ENCODE measurements around the gene UTP11.

UTP11 gene

GRCh38 chr1:38037221-38037939, 24.8 kb downstream of the UTP11 start:
- no peaks in the 10 kb centered on the region for H3K4me1 ChIP-seq (ENCODE audit: control insufficient read depth in 5 of 5, insufficient read depth in 5 of 5, low read length in 5 of 5)
- H3K27ac ChIP-seq (ENCODE audit: low read depth, low read length): no peak overlapping the region
- H3K27me3 ChIP-seq (ENCODE audit: control insufficient read depth in 5 of 5, insufficient read depth in 4 of 5, low read length in 5 of 5): peaks cover 17 to 42% (median 37%) of the 10 kb centered on the region in 5 donors
- H3K36me3 ChIP-seq (ENCODE audit: control insufficient read depth in 5 of 5, insufficient read depth in 5 of 5, low read length in 5 of 5): no peaks in the 10 kb centered on the region
- no peak overlapping the region for H3K9ac ChIP-seq (ENCODE audit: low read length in 5 of 5)
- no peak overlapping the region for H3K4me3 ChIP-seq (ENCODE audit: low read depth in 1 of 5, low read length in 5 of 5)
- H3K9me3 ChIP-seq (ENCODE audit: control insufficient read depth in 5 of 5, low read length in 5 of 5): no peaks in the 10 kb centered on the region

- Histone ChIP-seq H3K9ac (ENCODE audit: low read length in 5 of 5) (no peak overlapping the region), H3K4me3 (ENCODE audit: low read depth in 1 of 5, low read length in 5 of 5) (no peak overlapping the region), H3K27ac (ENCODE audit: low read depth, low read length) (no peak overlapping the region), H3K9me3 (ENCODE audit: control insufficient read depth in 5 of 5, low read length in 5 of 5) (no peaks in the 10 kb centered on the region), H3K27me3 (ENCODE audit: control insufficient read depth in 5 of 5, insufficient read depth in 4 of 5, low read length in 5 of 5) (peaks cover 26 to 55% (median 50%) of the 10 kb centered on the region in 5 donors), H3K4me1 (ENCODE audit: control insufficient read depth in 5 of 5, insufficient read depth in 5 of 5, low read length in 5 of 5) (no peaks in the 10 kb centered on the region), H3K36me3 (ENCODE audit: control insufficient read depth in 5 of 5, insufficient read depth in 5 of 5, low read length in 5 of 5) (no peaks in the 10 kb centered on the region)
These were observed 26.3 kb downstream of the UTP11 start for GRCh38 chr1:38038861-38039260.

GRCh38 chr1:38039331-38040088, 27.0 kb downstream of the UTP11 start:
- Histone ChIP-seq H3K27ac (ENCODE audit: low read depth, low read length) (no peak overlapping the region), H3K9me3 (ENCODE audit: control insufficient read depth in 5 of 5, low read length in 5 of 5) (no peaks in the 10 kb centered on the region), H3K4me1 (ENCODE audit: control insufficient read depth in 5 of 5, insufficient read depth in 5 of 5, low read length in 5 of 5) (peaks cover 0 to 6% (median 4%) of the 10 kb centered on the region in 5 donors), H3K4me3 (ENCODE audit: low read depth in 1 of 5, low read length in 5 of 5) (no peak overlapping the region), H3K36me3 (ENCODE audit: control insufficient read depth in 5 of 5, insufficient read depth in 5 of 5, low read length in 5 of 5) (no peaks in the 10 kb centered on the region), H3K27me3 (ENCODE audit: control insufficient read depth in 5 of 5, insufficient read depth in 4 of 5, low read length in 5 of 5) (peaks cover 32 to 61% (median 56%) of the 10 kb centered on the region in 5 donors), H3K9ac (ENCODE audit: low read length in 5 of 5) (no peak overlapping the region)

- H3K27ac ChIP-seq (ENCODE audit: low read depth, low read length): no peak overlapping the region
- peaks cover 39 to 68% (median 65%) of the 10 kb centered on the region in 5 donors for H3K27me3 ChIP-seq (ENCODE audit: control insufficient read depth in 5 of 5, insufficient read depth in 4 of 5, low read length in 5 of 5)
- no peak overlapping the region for H3K4me3 ChIP-seq (ENCODE audit: low read depth in 1 of 5, low read length in 5 of 5)
- peaks cover 0 to 20% (median 15%) of the 10 kb centered on the region in 5 donors for H3K4me1 ChIP-seq (ENCODE audit: control insufficient read depth in 5 of 5, insufficient read depth in 5 of 5, low read length in 5 of 5)
- no peaks in the 10 kb centered on the region for H3K36me3 ChIP-seq (ENCODE audit: control insufficient read depth in 5 of 5, insufficient read depth in 5 of 5, low read length in 5 of 5)
- no peak overlapping the region for H3K9ac ChIP-seq (ENCODE audit: low read length in 5 of 5)
- H3K9me3 ChIP-seq (ENCODE audit: control insufficient read depth in 5 of 5, low read length in 5 of 5): no peaks in the 10 kb centered on the region
These were observed 29.7 kb downstream of the UTP11 start for GRCh38 chr1:38041936-38042834.

GRCh38 chr1:38043036-38043747, 30.7 kb downstream of the UTP11 start:
- no peak overlapping the region for H3K9ac ChIP-seq (ENCODE audit: low read length in 5 of 5)
- H3K4me3 ChIP-seq (ENCODE audit: low read depth in 1 of 5, low read length in 5 of 5): no peak overlapping the region

GRCh38 chr1:38044221-38045215, 32.0 kb downstream of the UTP11 start:
- Histone ChIP-seq H3K27me3 (ENCODE audit: control insufficient read depth in 5 of 5, insufficient read depth in 4 of 5, low read length in 5 of 5) (peaks cover 44 to 76% (median 63%) of the 10 kb centered on the region in 5 donors), H3K9ac (ENCODE audit: low read length in 5 of 5) (peak overlapping the region in 1 of 5 donors; percentile 11), H3K4me3 (ENCODE audit: low read depth in 1 of 5, low read length in 5 of 5) (peak overlapping the region in 2 of 5 donors; percentile 34 to 40)

More at GRCh38 chr1:38043036-38043747, 30.7 kb downstream of the UTP11 start:
- Histone ChIP-seq H3K4me1 (ENCODE audit: control insufficient read depth in 5 of 5, insufficient read depth in 5 of 5, low read length in 5 of 5) (peaks cover 0 to 29% (median 22%) of the 10 kb centered on the region in 5 donors), H3K27me3 (ENCODE audit: control insufficient read depth in 5 of 5, insufficient read depth in 4 of 5, low read length in 5 of 5) (peaks cover 39 to 73% (median 63%) of the 10 kb centered on the region in 5 donors), H3K9me3 (ENCODE audit: control insufficient read depth in 5 of 5, low read length in 5 of 5) (no peaks in the 10 kb centered on the region), H3K27ac (ENCODE audit: low read depth, low read length) (no peak overlapping the region), H3K36me3 (ENCODE audit: control insufficient read depth in 5 of 5, insufficient read depth in 5 of 5, low read length in 5 of 5) (no peaks in the 10 kb centered on the region)

GRCh38 chr1:38045401-38046332, 33.1 kb downstream of the UTP11 start:
- no peaks in the 10 kb centered on the region for H3K36me3 ChIP-seq (ENCODE audit: control insufficient read depth in 5 of 5, insufficient read depth in 5 of 5, low read length in 5 of 5)
- no peak overlapping the region for H3K27ac ChIP-seq (ENCODE audit: low read depth, low read length)
- H3K9me3 ChIP-seq (ENCODE audit: control insufficient read depth in 5 of 5, low read length in 5 of 5): no peaks in the 10 kb centered on the region
- peaks cover 0 to 29% (median 22%) of the 10 kb centered on the region in 5 donors for H3K4me1 ChIP-seq (ENCODE audit: control insufficient read depth in 5 of 5, insufficient read depth in 5 of 5, low read length in 5 of 5)
- H3K27me3 ChIP-seq (ENCODE audit: control insufficient read depth in 5 of 5, insufficient read depth in 4 of 5, low read length in 5 of 5): peaks cover 41 to 68% (median 55%) of the 10 kb centered on the region in 5 donors
- H3K9ac ChIP-seq (ENCODE audit: low read length in 5 of 5): no peak overlapping the region
- peak overlapping the region in 4 of 5 donors; percentile 22 to 46 (median 24) for H3K4me3 ChIP-seq (ENCODE audit: low read depth in 1 of 5, low read length in 5 of 5)

More at GRCh38 chr1:38044221-38045215, 32.0 kb downstream of the UTP11 start:
- H3K9me3 ChIP-seq (ENCODE audit: control insufficient read depth in 5 of 5, low read length in 5 of 5): no peaks in the 10 kb centered on the region
- no peak overlapping the region for H3K27ac ChIP-seq (ENCODE audit: low read depth, low read length)
- H3K36me3 ChIP-seq (ENCODE audit: control insufficient read depth in 5 of 5, insufficient read depth in 5 of 5, low read length in 5 of 5): no peaks in the 10 kb centered on the region
- peaks cover 0 to 29% (median 22%) of the 10 kb centered on the region in 5 donors for H3K4me1 ChIP-seq (ENCODE audit: control insufficient read depth in 5 of 5, insufficient read depth in 5 of 5, low read length in 5 of 5)

GRCh38 chr1:38046333-38046883, 33.9 kb downstream of the UTP11 start, which contains the start of gene POU3F1:
Gene POU3F1, minus strand, starts transcription at chr1:38046793. Its CDS starts 50 bp downstream, at chr1:38046743.
- H3K9me3 ChIP-seq (ENCODE audit: control insufficient read depth in 5 of 5, low read length in 5 of 5): no peaks in the 10 kb centered on the region
- H3K4me1 ChIP-seq (ENCODE audit: control insufficient read depth in 5 of 5, insufficient read depth in 5 of 5, low read length in 5 of 5): peaks cover 0 to 29% (median 22%) of the 10 kb centered on the region in 5 donors
- no peak within 1 kb of the TSS for H3K27ac ChIP-seq (ENCODE audit: low read depth, low read length)

More at GRCh38 chr1:38046333-38046883, 33.9 kb downstream of the UTP11 start, which contains the start of gene POU3F1:
- Histone ChIP-seq H3K27me3 (ENCODE audit: control insufficient read depth in 5 of 5, insufficient read depth in 4 of 5, low read length in 5 of 5) (peaks cover 35 to 60% (median 52%) of the 10 kb centered on the region in 5 donors), H3K36me3 (ENCODE audit: control insufficient read depth in 5 of 5, insufficient read depth in 5 of 5, low read length in 5 of 5) (no peaks in the 10 kb centered on the region), H3K4me3 (ENCODE audit: low read depth in 1 of 5, low read length in 5 of 5) (peak within 1 kb of the TSS in 4 of 5 donors; percentile 57 to 73 (median 70)), H3K9ac (ENCODE audit: low read length in 5 of 5) (peak within 1 kb of the TSS in 2 of 5 donors; percentile 35 to 48)

Measured in subcutaneous abdominal adipose tissue (tissue), 5 donors.